PC-9 (cell line): ENCODE results near the gene TAPBPL. TPM values are rescaled to one million over a fixed set of nuclear protein-coding genes. Genes with fewer than 3 reads are reported as not detected.
"Not testable (repeated sequence)": the region's sequence is repeated elsewhere in the genome, so short reads cannot be mapped to it uniquely, and the experiment has no call there.

Experiments used
- BruUV-seq: library from RNA; stranded (reverse); fragments of 400-500 nt; replicated peaks from 2 replicates; lab custom pipeline; 2021; lab: Mats Ljungman, UMichigan
- CTCF ChIA-PET: fragments of 300-600 bp; sonication (Branson Sonifier 250); formaldehyde crosslinking; loops from one replicate; lab custom pipeline; 2022; ENCODE audit warnings: antibody characterized with exemption; lab: Charles Lee
- POLR2A ChIA-PET: fragments of 300-600 bp; sonication (Branson Sonifier 250); formaldehyde crosslinking; loops from one replicate; lab custom pipeline; 2022; ENCODE audit warnings: antibody characterized with exemption; ENCODE audit not compliant: unreplicated experiment; lab: Charles Lee
- DNase-seq, 2 experiments: peaks; one replicate each; pipeline versions ENCODE4 v3.0.0 to v3.0.0-alpha.2; 2015 to 2022; ENCODE audit warnings: mixed read lengths in 1 of 2
- H2AFZ ChIP-seq: fragments of 200-600 bp; sonication (generic); 2 replicates; pipeline ENCODE4 v1.8.1; 2017; ENCODE audit warnings: antibody characterized with exemption
- H3F3A ChIP-seq: fragments of 200-600 bp; sonication (generic); 2 replicates; pipeline ENCODE4 v1.8.1; 2017; ENCODE audit warnings: antibody characterized with exemption, mild to moderate bottlenecking, low read depth; ENCODE audit not compliant: insufficient read depth
- H3K27ac ChIP-seq: fragments of 200-600 bp; sonication (generic); 2 replicates; pipeline ENCODE4 v1.6.1; 2016; ENCODE audit warnings: mixed run types
- H3K27me3 ChIP-seq: fragments of 200-600 bp; sonication (generic); 2 replicates; pipeline ENCODE4 v1.6.1; 2016; ENCODE audit warnings: low read depth, mixed run types; ENCODE audit not compliant: insufficient read depth
- H3K36me3 ChIP-seq: fragments of 200-600 bp; sonication (generic); 2 replicates; pipeline ENCODE4 v1.6.1; 2016; ENCODE audit warnings: low read depth, mixed run types
- H3K4me1 ChIP-seq: fragments of 200-600 bp; sonication (generic); replicated peaks from 2 replicates; pipeline ENCODE4 v1.6.1; 2016; ENCODE audit warnings: mixed run types; ENCODE audit not compliant: insufficient read depth
- H3K4me2 ChIP-seq: fragments of 200-600 bp; sonication (generic); 2 replicates; pipeline ENCODE4 v1.6.1; 2017; ENCODE audit warnings: mixed run types
- H3K4me3 ChIP-seq: fragments of 200-600 bp; sonication (generic); 2 replicates; pipeline ENCODE4 v1.6.1; 2016; ENCODE audit warnings: mixed run types
- H3K79me2 ChIP-seq: fragments of 200-600 bp; sonication (generic); 2 replicates; pipeline ENCODE4 v1.6.1; 2017; ENCODE audit warnings: low read depth, mixed run types
- H3K9me2 ChIP-seq: fragments of 200-600 bp; sonication (generic); 2 replicates; pipeline ENCODE4 v1.8.1; 2017; ENCODE audit warnings: mild to moderate bottlenecking; ENCODE audit not compliant: insufficient read depth
- H3K9me3 ChIP-seq: fragments of 200-600 bp; sonication (generic); 2 replicates; pipeline ENCODE4 v1.8.1; 2016; ENCODE audit warnings: low read depth; ENCODE audit not compliant: insufficient read depth
- H4K20me1 ChIP-seq: fragments of 200-600 bp; sonication (generic); 2 replicates; pipeline ENCODE4 v1.8.1; 2017; ENCODE audit not compliant: insufficient read depth
- CTCF ChIP-seq: fragments of 200-600 bp; sonication (generic); conservative IDR thresholded peaks from 2 replicates; pipeline ENCODE4 v1.6.1; 2017; ENCODE audit warnings: mixed run types, antibody characterized with exemption, mild to moderate bottlenecking, moderate library complexity
- EZH2 ChIP-seq: fragments of 200-600 bp; sonication (generic); IDR thresholded peaks from 2 replicates; pipeline ENCODE4 v1.8.0; 2017; ENCODE audit warnings: antibody characterized with exemption, low read depth
- intact Hi-C: fragments of 100-400 bp; cut with micrococcal nuclease; formaldehyde crosslinking; loops from one replicate; pipeline ENCODE4 v1.10.0; 2022; ENCODE audit not compliant: unreplicated experiment
- total RNA-seq: library from RNA; stranded (reverse); gene quantifications from 2 replicates; pipeline ENCODE4 v1.2.3, GENCODE V29; 2021

TAPBPL gene
- total RNA-seq, 1 experiment from 2014 or later = 26.0 TPM

DNA sequence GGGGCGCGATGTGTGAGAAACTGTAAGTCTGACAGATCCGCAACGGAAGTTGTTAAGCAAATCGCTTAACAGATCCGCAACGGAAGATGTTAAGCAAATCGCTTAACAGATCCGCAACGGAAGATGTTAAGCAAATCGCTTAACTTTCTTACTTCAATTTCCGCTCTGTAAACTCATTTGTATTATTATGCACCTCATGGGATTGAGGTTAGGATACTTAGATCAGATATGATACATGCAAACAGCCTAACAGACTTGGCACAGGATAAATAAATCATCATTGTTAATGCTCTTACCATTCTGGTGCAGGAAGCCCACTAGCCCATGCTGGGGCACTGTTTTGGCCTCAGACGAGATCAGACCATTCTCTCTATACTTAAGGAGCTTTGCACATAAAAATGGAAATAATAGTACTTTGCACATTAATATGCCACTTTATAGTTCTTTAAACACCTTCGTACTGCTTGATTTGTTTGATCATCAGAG lies 42.5 kb downstream of the TAPBPL start:
- TSS peak; percentile 57 for BruUV-seq
- peaks cover 24% of the 10 kb centered on the region; the same call in 1 of the 2 replicates for H3F3A ChIP-seq
- H3K27ac ChIP-seq = no peak overlapping the region
- H3K4me2 ChIP-seq = peak overlapping the region; percentile 93
- intact Hi-C loops = loop anchor here (5.0 kb wide), 1 partner anchor 117 kb away; the partner anchor contains the start of gene SCNN1A
- peaks cover 45% of the 10 kb centered on the region for H3K36me3 ChIP-seq
- peak overlapping the region; percentile 35; the same call in 1 of the 2 replicates for H2AFZ ChIP-seq
- DNase-seq = no peak
- peaks cover 5% of the 10 kb centered on the region; the same call in 1 of the 2 replicates for H4K20me1 ChIP-seq
- ChIA-PET CTCF (no interaction called here), POLR2A (interaction anchor here (0.6 to 0.8 kb wide), 2 partner anchors 44 to 46 kb away, joined by 3 to 8 read pairs; no protein-coding TSS in a partner anchor)
- no peaks in the 10 kb centered on the region for H3K9me3 ChIP-seq
- H3K27me3 ChIP-seq = no peaks in the 10 kb centered on the region
- peaks cover 24% of the 10 kb centered on the region for H3K4me1 ChIP-seq
- no peak for TF ChIP-seq CTCF
- no peak for TF ChIP-seq EZH2
- H3K9me2 ChIP-seq = no peaks in the 10 kb centered on the region
- peak overlapping the region; percentile 87 for H3K4me3 ChIP-seq
- H3K79me2 ChIP-seq = peaks cover 67% of the 10 kb centered on the region

DNA sequence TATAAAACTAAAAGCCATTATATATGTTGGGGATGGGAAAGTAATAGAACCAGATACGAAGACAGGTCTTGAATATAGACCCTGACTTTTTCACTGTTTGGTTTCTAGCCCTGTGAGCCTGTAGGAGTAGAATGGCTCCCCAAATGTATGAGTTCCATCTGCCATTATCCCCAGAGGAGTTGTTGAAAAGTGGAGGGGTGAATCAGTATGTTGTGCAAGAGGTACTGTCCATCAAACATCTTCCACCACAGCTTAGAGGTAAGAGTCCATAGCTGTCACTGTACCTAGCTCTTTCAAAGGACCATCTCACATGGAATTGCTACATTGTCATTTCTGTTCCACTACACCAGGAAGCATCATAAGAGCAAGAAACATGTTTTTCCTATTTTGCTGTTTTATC lies 43.1 kb downstream of the TAPBPL start:
- Histone ChIP-seq H3K27ac (no peak overlapping the region), H3F3A (peaks cover 27% of the 10 kb centered on the region; the same call in 1 of the 2 replicates), H2AFZ (no peak overlapping the region), H3K27me3 (no peaks in the 10 kb centered on the region), H3K9me3 (no peaks in the 10 kb centered on the region), H4K20me1 (peaks cover 5% of the 10 kb centered on the region; the same call in 1 of the 2 replicates), H3K9me2 (no peaks in the 10 kb centered on the region), H3K4me3 (peak overlapping the region; percentile 87), H3K79me2 (peaks cover 74% of the 10 kb centered on the region), H3K4me1 (peaks cover 24% of the 10 kb centered on the region), H3K4me2 (peak overlapping the region; percentile 93), H3K36me3 (peaks cover 51% of the 10 kb centered on the region)
- intact Hi-C loops = loop anchor here (5.0 kb wide), 1 partner anchor 118 kb away; the partner anchor contains the start of gene SCNN1A
- CTCF ChIA-PET = no interaction called here
- POLR2A ChIA-PET = interaction anchor here (0.5 to 0.8 kb wide), 4 partner anchors 44 to 1433 kb away, joined by 3 to 8 read pairs (median 3); no protein-coding TSS in a partner anchor
- DNase-seq = no peak
- no peak for TF ChIP-seq EZH2
- TF ChIP-seq CTCF = 0 out of 2 replicates have a peak, but pooled peaks have one; percentile 1
- BruUV-seq = no TSS peak

DNA sequence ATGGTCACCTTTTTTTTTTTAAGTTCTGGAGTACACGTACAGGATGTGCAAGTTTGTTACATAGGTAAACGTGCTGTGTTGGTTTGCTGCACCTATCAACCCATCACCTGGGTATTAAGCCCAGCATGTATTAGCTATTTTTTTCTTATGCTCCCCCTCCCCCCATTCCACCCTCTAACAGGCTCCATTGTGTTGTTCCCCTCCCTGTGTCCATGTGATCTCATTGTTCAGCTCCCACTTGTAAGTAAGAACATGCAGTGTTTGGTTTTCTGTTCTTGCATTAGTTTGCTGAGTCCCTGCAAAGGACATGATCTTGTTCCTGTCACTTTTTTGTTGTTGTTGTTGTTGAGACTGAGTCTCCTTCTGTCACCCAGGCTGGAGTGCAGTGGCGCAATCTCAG lies 45.4 kb downstream of the TAPBPL start:
- CTCF ChIA-PET, H2AFZ ChIP-seq, intact Hi-C loops, H3K4me2 ChIP-seq, DNase-seq, H3K27ac ChIP-seq, H3K27me3 ChIP-seq, H3K9me3 ChIP-seq, H3K9me2 ChIP-seq, H4K20me1 ChIP-seq, H3K4me3 ChIP-seq, BruUV-seq: not testable (repeated sequence)
- POLR2A ChIA-PET = interaction anchor here (0.6 to 0.7 kb wide), 3 partner anchors 35 to 311 kb away, joined by 3 to 5 read pairs (median 3); no protein-coding TSS in a partner anchor
- H3F3A ChIP-seq = peaks cover 28% of the 10 kb centered on the region; the same call in 1 of the 2 replicates
- H3K36me3 ChIP-seq = peaks cover 57% of the 10 kb centered on the region
- H3K4me1 ChIP-seq = peaks cover 18% of the 10 kb centered on the region
- peaks cover 84% of the 10 kb centered on the region for H3K79me2 ChIP-seq
